Colonic mucosa (tissue), 4 donors: Measurements from ENCODE around the gene GJC1. TPM values are rescaled to one million over a fixed set of nuclear protein-coding genes. Genes with fewer than 3 reads are reported as not detected.

Source experiments
- DNase-seq: peaks from one replicate; pipeline ENCODE4 v3.0.0-alpha.2; 2020
- H3K27ac ChIP-seq: fragments of 200-600 bp; one replicate; pipeline ENCODE4 v1.8.0; 2021
- H3K27me3 ChIP-seq: fragments of 200-600 bp; one replicate; pipeline ENCODE4 v1.8.0; 2021
- H3K36me3 ChIP-seq: fragments of 200-600 bp; one replicate; pipeline ENCODE4 v1.8.0; 2021
- H3K4me1 ChIP-seq: fragments of 200-600 bp; one replicate; pipeline ENCODE4 v1.8.0; 2021; ENCODE audit warnings: mild to moderate bottlenecking
- H3K4me3 ChIP-seq: fragments of 200-600 bp; one replicate; pipeline ENCODE4 v1.8.0; 2021
- H3K9ac ChIP-seq, 2 donors: one replicate each; pipeline ENCODE4 v1.7.0; 2013; ENCODE audit warnings: control low read depth in 2 of 2, low read depth in 2 of 2, low read length in 2 of 2
- H3K9me3 ChIP-seq: fragments of 200-600 bp; one replicate; pipeline ENCODE4 v1.8.0; 2021
- intact Hi-C: fragments of 100-400 bp; cut with DNase I; formaldehyde crosslinking; loops from one replicate; pipeline ENCODE4 v1.14.1; 2022
- total RNA-seq, 2 donors: library from RNA; stranded (reverse); fragmentation: NEBNext Ultra II Directional in 1 of 2; extraction: Animal tissue kit (Norgen Biotek cat#: 25700) in 1 of 2; gene quantifications; one replicate each; pipeline ENCODE4 v1.2.1, GENCODE V29; 2021
- TF ChIP-seq, protein P1 (sequence below): fragments of 200-600 bp; IDR thresholded peaks from one replicate; pipeline ENCODE4 v1.8.0; 2022; ENCODE audit warnings: antibody characterized with exemption, mild to moderate bottlenecking
- donor health status: healthy.
- donor health status: DM: no; HTN: no; CAD: no.
- donor health status: DM: no; HTN: no; CAD: no.

Gene GJC1
- total RNA-seq, 2 donors from 2014 or later = 1.1 to 8.2 TPM

DNA sequence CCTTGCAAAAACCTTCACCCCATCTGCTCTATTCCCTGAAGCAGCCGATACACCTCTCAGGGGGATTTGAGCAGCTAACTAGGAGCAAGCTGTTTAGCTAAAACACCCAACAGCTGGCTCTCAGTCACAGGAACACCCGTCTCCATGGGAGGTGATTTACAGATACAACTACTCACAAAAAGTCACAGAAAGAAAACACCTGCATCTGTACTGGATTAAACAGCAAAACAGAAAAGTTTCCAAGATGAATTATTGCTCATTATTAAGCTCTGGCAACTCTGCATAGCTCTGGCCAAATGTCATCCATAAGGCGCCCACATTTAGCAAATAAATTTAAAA lies 22.3 kb downstream of the GJC1 start:
- H3K27me3 ChIP-seq = no peaks in the 10 kb centered on the region
- H3K9me3 ChIP-seq = no peaks in the 10 kb centered on the region
- no peaks in the 10 kb centered on the region for H3K36me3 ChIP-seq
- TF ChIP-seq, protein P1, sequence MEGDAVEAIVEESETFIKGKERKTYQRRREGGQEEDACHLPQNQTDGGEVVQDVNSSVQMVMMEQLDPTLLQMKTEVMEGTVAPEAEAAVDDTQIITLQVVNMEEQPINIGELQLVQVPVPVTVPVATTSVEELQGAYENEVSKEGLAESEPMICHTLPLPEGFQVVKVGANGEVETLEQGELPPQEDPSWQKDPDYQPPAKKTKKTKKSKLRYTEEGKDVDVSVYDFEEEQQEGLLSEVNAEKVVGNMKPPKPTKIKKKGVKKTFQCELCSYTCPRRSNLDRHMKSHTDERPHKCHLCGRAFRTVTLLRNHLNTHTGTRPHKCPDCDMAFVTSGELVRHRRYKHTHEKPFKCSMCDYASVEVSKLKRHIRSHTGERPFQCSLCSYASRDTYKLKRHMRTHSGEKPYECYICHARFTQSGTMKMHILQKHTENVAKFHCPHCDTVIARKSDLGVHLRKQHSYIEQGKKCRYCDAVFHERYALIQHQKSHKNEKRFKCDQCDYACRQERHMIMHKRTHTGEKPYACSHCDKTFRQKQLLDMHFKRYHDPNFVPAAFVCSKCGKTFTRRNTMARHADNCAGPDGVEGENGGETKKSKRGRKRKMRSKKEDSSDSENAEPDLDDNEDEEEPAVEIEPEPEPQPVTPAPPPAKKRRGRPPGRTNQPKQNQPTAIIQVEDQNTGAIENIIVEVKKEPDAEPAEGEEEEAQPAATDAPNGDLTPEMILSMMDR = no peak
- H3K4me3 ChIP-seq = no peak overlapping the region
- H3K4me1 ChIP-seq = no peaks in the 10 kb centered on the region
- no peak for DNase-seq
- H3K27ac ChIP-seq = no peak overlapping the region
- H3K9ac ChIP-seq = no peak overlapping the region
- intact Hi-C loops = no loop called here

DNA sequence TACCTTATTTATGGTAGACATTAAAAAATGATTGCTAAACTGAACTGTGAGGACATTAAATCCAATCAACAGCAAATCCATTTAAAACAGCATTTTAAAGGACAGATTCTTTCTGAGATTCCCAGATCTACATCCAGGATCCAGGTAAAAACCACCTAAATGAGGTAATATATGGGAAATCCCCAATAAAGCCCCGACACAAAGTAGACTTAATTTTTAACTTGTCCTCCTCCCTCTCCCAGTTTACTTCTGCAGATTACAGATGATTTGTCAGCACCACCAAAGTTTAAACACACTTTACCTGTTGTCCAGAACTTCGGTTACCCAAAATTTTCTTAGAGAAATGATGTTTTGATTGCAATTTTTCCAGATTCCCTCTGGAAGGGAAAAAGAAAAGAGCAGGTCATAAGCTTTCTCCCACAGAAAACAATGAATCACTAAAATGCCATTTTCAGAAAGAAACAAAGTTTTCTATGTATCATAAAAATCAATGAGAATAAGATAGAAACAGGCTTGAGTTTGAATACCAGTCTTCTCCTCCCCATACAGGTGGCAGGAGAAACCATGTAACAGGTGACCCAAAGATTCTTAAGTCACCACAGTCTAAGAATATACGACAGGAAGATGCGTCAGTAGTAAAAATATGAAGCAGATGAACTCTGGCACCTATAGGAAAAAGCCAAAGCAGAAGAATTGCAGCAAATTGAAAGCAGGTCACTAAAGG lies 22.8 kb downstream of the GJC1 start:
- H3K9ac ChIP-seq = no peak overlapping the region

DNA sequence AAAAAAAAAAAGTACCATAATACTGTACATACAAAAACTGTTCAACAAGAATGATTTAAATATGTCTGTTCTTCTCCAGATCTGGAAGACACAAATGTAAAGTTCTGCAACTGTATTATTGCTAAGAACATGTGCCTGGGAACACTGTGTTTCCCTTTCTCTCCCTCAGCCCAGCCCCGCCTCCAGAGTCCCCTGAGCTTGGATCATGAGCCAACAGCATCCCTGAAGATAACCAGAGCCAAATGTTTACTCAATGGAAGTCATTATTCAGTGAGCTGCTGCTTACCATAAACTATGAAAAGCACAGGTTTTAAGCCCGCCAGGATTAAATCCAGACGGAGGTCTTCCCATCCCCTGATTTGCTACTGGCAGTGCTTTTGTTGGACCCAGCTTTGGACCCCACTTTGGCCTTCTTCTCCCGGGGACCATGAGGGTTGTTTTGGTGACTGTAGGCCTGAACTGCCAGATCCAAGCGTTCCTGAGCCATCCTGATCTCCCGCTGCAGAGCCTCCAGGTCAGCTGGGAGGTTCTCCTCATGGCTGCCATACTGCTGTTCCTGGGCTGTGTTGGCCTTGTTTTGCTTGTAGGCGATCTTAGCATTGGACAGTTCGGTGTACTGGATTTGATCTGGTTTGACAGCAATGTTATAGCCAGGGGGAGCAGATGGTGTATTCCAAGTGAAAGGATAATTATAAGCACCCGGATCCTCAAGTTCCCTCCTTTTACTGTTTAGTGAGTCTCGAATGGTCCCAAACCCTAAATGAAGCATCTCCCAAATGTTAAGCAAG lies 25.6 kb downstream of the GJC1 start:
- no peak for DNase-seq

More for the DNA sequence above, 22.8 kb downstream of the GJC1 start:
- H3K27ac ChIP-seq = no peak overlapping the region
- H3K4me3 ChIP-seq = no peak overlapping the region
- intact Hi-C loops = no loop called here
- no peak for DNase-seq
- no peaks in the 10 kb centered on the region for H3K9me3 ChIP-seq
- no peaks in the 10 kb centered on the region for H3K27me3 ChIP-seq
- TF ChIP-seq, protein P1 = no peak
- H3K36me3 ChIP-seq = no peaks in the 10 kb centered on the region
- H3K4me1 ChIP-seq = no peaks in the 10 kb centered on the region

DNA sequence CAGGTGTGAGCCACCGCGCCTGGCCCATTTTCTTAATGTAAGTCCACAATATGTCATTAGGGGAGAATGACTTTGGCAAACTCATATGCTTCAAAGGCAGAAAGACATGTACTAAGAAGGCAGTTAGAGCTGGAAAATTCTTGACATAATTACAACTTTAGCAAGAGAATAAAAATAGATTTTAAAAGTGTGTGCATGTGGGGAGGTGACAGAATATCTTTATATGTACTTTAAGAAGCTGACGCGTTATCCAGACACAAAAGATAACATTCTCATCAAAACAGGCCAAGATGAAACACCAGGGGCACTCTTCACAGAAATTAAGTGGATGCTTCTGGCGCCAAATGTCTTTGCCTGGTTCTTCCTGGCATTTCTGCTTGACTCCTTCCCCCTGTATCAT lies 28.2 kb downstream of the GJC1 start:
- TF ChIP-seq, protein P1 = no peak
- Histone ChIP-seq H3K9me3 (no peaks in the 10 kb centered on the region), H3K9ac (no peak overlapping the region), H3K36me3 (no peaks in the 10 kb centered on the region), H3K27me3 (no peaks in the 10 kb centered on the region), H3K4me1 (no peaks in the 10 kb centered on the region), H3K27ac (no peak overlapping the region), H3K4me3 (no peak overlapping the region)
- no peak for DNase-seq
- intact Hi-C loops = no loop called here

More for the DNA sequence above, 25.6 kb downstream of the GJC1 start:
- H3K9me3 ChIP-seq = no peaks in the 10 kb centered on the region
- no peak overlapping the region for H3K4me3 ChIP-seq
- no peaks in the 10 kb centered on the region for H3K36me3 ChIP-seq
- no peaks in the 10 kb centered on the region for H3K27me3 ChIP-seq
- H3K9ac ChIP-seq = no peak overlapping the region
- intact Hi-C loops = no loop called here
- no peaks in the 10 kb centered on the region for H3K4me1 ChIP-seq
- TF ChIP-seq, protein P1 = no peak
- H3K27ac ChIP-seq = no peak overlapping the region

DNA sequence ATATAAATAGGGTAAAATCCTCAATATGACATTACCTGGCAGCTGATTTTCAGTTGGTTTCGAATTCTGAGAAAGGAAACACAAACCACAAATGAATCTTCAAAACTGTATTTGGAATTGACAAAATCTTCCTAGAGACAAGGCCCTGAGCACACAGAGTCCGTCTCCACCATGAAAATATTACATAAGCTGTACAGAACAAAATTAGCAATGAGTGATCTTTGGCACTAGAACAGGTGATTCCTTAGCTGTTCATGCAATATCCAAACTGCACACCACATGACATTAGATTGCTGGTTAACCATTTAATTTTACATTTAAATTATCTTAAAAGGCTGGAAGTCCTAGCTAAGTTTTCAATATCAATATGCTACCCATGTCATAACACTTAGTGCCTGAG lies 31.7 kb downstream of the GJC1 start:
- no peaks in the 10 kb centered on the region for H3K36me3 ChIP-seq

More for the DNA sequence above, 31.7 kb downstream of the GJC1 start:
- H3K9me3 ChIP-seq = no peaks in the 10 kb centered on the region
- H3K4me3 ChIP-seq = no peak overlapping the region
- H3K9ac ChIP-seq = no peak overlapping the region
- TF ChIP-seq, protein P1 = no peak
- no peak overlapping the region for H3K27ac ChIP-seq
- DNase-seq = no peak
- H3K27me3 ChIP-seq = no peaks in the 10 kb centered on the region
- H3K4me1 ChIP-seq = no peaks in the 10 kb centered on the region
- intact Hi-C loops = no loop called here
